Measurements from ENCODE around the gene FMNL2. TPM values are rescaled to one million over a fixed set of nuclear protein-coding genes. Genes with fewer than 3 reads are reported as not detected.

The FMNL2 gene
- total RNA-seq, 1 experiment from 2014 or later = 33.6 TPM

GRCh38 chr2:152367547-152368390, 32.8 kb downstream of the FMNL2 start:
- no peak for DNase-seq (ENCODE audit: low read depth, low spot score)
- CTCF ChIA-PET = no interaction called here

DNA sequence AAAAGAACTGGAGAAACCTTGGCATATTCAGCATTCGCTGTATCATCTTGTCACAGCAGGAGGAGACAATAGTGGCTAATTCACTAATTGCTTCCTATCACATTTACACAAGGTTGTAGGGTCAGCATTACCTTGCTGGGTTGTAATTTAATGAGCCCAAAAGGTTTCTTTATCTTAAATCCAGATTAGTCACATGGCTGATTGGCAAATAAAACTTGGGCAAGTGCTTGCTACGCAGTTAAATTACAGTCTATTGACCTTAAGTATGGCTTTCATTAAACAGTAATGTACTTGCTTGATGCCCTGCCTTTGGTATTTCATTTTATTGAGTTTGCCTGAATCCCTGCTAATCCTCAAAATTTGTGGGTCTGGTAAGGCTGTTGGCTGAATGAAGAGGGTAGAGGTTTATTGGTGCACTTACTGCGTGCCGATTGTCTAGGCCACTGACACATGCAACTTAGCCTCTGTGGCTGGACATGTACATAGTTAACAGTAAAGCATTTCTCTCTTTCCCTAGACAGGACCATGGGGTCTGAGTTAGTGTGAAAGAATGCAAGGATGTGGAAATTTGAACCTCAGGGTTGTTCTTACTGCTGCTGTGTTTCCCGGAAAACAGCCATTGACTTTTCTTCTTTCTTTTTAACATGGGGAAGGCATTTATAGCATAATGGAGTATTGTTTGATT, 34.3 kb downstream of the FMNL2 start:
- intact Hi-C loops (cut with micrococcal nuclease; ENCODE audit: unreplicated experiment) (no loop called here), in situ Hi-C loops (cut with HindIII; ENCODE audit: low pct_unique_long_range_greater_than_20kb, low sequenced_read_pairs) (no loop called here)
- CTCF ChIA-PET = no interaction called here
- no peak for ATAC-seq
- Histone ChIP-seq H3K4me1 (ENCODE audit: control insufficient read depth, insufficient read depth, low read length) (0 out of 2 replicates have a peak, but pooled peaks cover 4% of the 10 kb centered on the region), H3K4me3 (ENCODE audit: low read depth in 2 of 2, low read length in 2 of 2) (no peak overlapping the region), H3K9me3 (ENCODE audit: control insufficient read depth, insufficient read depth, low read depth, low read length) (no peaks in the 10 kb centered on the region), H3K27me3 (ENCODE audit: control insufficient read depth, insufficient read depth, low read length) (no peaks in the 10 kb centered on the region), H3K27ac (ENCODE audit: low read length) (no peak overlapping the region), H3K36me3 (ENCODE audit: control insufficient read depth, insufficient read depth, low read length) (no peaks in the 10 kb centered on the region)
- TF ChIP-seq, protein P1, sequence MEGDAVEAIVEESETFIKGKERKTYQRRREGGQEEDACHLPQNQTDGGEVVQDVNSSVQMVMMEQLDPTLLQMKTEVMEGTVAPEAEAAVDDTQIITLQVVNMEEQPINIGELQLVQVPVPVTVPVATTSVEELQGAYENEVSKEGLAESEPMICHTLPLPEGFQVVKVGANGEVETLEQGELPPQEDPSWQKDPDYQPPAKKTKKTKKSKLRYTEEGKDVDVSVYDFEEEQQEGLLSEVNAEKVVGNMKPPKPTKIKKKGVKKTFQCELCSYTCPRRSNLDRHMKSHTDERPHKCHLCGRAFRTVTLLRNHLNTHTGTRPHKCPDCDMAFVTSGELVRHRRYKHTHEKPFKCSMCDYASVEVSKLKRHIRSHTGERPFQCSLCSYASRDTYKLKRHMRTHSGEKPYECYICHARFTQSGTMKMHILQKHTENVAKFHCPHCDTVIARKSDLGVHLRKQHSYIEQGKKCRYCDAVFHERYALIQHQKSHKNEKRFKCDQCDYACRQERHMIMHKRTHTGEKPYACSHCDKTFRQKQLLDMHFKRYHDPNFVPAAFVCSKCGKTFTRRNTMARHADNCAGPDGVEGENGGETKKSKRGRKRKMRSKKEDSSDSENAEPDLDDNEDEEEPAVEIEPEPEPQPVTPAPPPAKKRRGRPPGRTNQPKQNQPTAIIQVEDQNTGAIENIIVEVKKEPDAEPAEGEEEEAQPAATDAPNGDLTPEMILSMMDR (IDR thresholded peaks at IDR 0.05) = no peak
- TF ChIP-seq POLR2AphosphoS5 (IDR thresholded peaks at IDR 0.05; ENCODE audit: low read depth, low read length) = no peak
- TF ChIP-seq, protein P2, sequence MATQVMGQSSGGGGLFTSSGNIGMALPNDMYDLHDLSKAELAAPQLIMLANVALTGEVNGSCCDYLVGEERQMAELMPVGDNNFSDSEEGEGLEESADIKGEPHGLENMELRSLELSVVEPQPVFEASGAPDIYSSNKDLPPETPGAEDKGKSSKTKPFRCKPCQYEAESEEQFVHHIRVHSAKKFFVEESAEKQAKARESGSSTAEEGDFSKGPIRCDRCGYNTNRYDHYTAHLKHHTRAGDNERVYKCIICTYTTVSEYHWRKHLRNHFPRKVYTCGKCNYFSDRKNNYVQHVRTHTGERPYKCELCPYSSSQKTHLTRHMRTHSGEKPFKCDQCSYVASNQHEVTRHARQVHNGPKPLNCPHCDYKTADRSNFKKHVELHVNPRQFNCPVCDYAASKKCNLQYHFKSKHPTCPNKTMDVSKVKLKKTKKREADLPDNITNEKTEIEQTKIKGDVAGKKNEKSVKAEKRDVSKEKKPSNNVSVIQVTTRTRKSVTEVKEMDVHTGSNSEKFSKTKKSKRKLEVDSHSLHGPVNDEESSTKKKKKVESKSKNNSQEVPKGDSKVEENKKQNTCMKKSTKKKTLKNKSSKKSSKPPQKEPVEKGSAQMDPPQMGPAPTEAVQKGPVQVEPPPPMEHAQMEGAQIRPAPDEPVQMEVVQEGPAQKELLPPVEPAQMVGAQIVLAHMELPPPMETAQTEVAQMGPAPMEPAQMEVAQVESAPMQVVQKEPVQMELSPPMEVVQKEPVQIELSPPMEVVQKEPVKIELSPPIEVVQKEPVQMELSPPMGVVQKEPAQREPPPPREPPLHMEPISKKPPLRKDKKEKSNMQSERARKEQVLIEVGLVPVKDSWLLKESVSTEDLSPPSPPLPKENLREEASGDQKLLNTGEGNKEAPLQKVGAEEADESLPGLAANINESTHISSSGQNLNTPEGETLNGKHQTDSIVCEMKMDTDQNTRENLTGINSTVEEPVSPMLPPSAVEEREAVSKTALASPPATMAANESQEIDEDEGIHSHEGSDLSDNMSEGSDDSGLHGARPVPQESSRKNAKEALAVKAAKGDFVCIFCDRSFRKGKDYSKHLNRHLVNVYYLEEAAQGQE (IDR thresholded peaks at IDR 0.05; ENCODE audit: insufficient read depth in 1 of 2, low read depth in 2 of 2, low read length in 1 of 2) = no peak
- TF ChIP-seq TCF7L2 (IDR thresholded peaks at IDR 0.05; ENCODE audit: low read depth, low read length) = no peak
- TF ChIP-seq SIN3A (IDR thresholded peaks at IDR 0.05; ENCODE audit: borderline replicate concordance, insufficient read depth, low read depth, low read length) = no peak
- no peak for DNase-seq (ENCODE audit: low read depth, low spot score)
- POLR2A ChIA-PET = no interaction called here
- BruUV-seq (replicated peaks) = no TSS peak

More at GRCh38 chr2:152367547-152368390, 32.8 kb downstream of the FMNL2 start:
- Histone ChIP-seq H3K36me3 (ENCODE audit: control insufficient read depth, insufficient read depth, low read length) (no peaks in the 10 kb centered on the region), H3K4me1 (ENCODE audit: control insufficient read depth, insufficient read depth, low read length) (0 out of 2 replicates have a peak, but pooled peaks cover 4% of the 10 kb centered on the region), H3K27ac (ENCODE audit: low read length) (no peak overlapping the region), H3K27me3 (ENCODE audit: control insufficient read depth, insufficient read depth, low read length) (no peaks in the 10 kb centered on the region), H3K9me3 (ENCODE audit: control insufficient read depth, insufficient read depth, low read depth, low read length) (no peaks in the 10 kb centered on the region), H3K4me3 (ENCODE audit: low read depth in 2 of 2, low read length in 2 of 2) (no peak overlapping the region)
- POLR2A ChIA-PET = no interaction called here
- BruUV-seq (replicated peaks) = no TSS peak
- no peak for ATAC-seq
- in situ Hi-C loops (cut with HindIII; ENCODE audit: low pct_unique_long_range_greater_than_20kb, low sequenced_read_pairs) = no loop called here
- intact Hi-C loops (cut with micrococcal nuclease; ENCODE audit: unreplicated experiment) = no loop called here
- TF ChIP-seq, protein P1 (IDR thresholded peaks at IDR 0.05) = no peak
- TF ChIP-seq TCF7L2 (IDR thresholded peaks at IDR 0.05; ENCODE audit: low read depth, low read length) (no peak), SIN3A (IDR thresholded peaks at IDR 0.05; ENCODE audit: borderline replicate concordance, insufficient read depth, low read depth, low read length) (no peak), POLR2AphosphoS5 (IDR thresholded peaks at IDR 0.05; ENCODE audit: low read depth, low read length) (no peak)
- TF ChIP-seq, protein P2 (IDR thresholded peaks at IDR 0.05; ENCODE audit: insufficient read depth in 1 of 2, low read depth in 2 of 2, low read length in 1 of 2) = no peak

Data from Panc1 (cell line).